Activated naive CD8-positive, alpha-beta T cell treated with anti-CD3 and anti-CD28 coated beads, Interleukin-2, amount 50 U/mL, for 24 hours (primary cell): ENCODE measurements around the gene TMSB15B.
"Not testable (repeated sequence)": the region's sequence is repeated elsewhere in the genome, so short reads cannot be mapped to it uniquely, and the experiment has no call there.

Source experiments
- ATAC-seq: fragments of 150-1000 bp; cut with Tn5 transposase; one replicate; pipeline ENCODE4 v1.10.0; 2021
- DNase-seq: peaks from one replicate; pipeline ENCODE4 v3.0.0; 2021
- H3K27ac Mint-ChIP-seq: one replicate; pipeline ENCODE4 v1.8.0; 2021; ENCODE audit warnings: mild to moderate bottlenecking, mixed read lengths
- H3K27me3 Mint-ChIP-seq: one replicate; pipeline ENCODE4 v1.8.0; 2021; ENCODE audit warnings: mixed read lengths
- H3K36me3 Mint-ChIP-seq: one replicate; pipeline ENCODE4 v1.8.0; 2021; ENCODE audit warnings: low read depth, mixed read lengths
- H3K4me1 Mint-ChIP-seq: one replicate; pipeline ENCODE4 v1.8.0; 2021; ENCODE audit warnings: mixed read lengths
- H3K4me3 Mint-ChIP-seq: one replicate; pipeline ENCODE4 v1.8.0; 2021; ENCODE audit warnings: mild to moderate bottlenecking, moderate library complexity, mixed read lengths
- H3K9me3 Mint-ChIP-seq: one replicate; pipeline ENCODE4 v1.8.0; 2021; ENCODE audit warnings: mixed read lengths

The TMSB15B gene

GRCh38 chrX:103962411-103963278 is at the start of gene TMSB15B:
Gene TMSB15B (plus strand): TSS chrX:103962627.
- H3K27ac Mint-ChIP-seq, H3K4me1 Mint-ChIP-seq, H3K27me3 Mint-ChIP-seq, H3K36me3 Mint-ChIP-seq, H3K9me3 Mint-ChIP-seq, DNase-seq, H3K4me3 Mint-ChIP-seq: not testable (repeated sequence)
- peak; percentile 95 for ATAC-seq

- no peaks in the 10 kb centered on the region for H3K9me3 Mint-ChIP-seq
- H3K4me1 Mint-ChIP-seq = peaks cover 3% of the 10 kb centered on the region
- DNase-seq = no peak
- H3K4me3 Mint-ChIP-seq = no peak overlapping the region
- H3K27ac Mint-ChIP-seq = no peak overlapping the region
- H3K36me3 Mint-ChIP-seq = no peaks in the 10 kb centered on the region
- no peaks in the 10 kb centered on the region for H3K27me3 Mint-ChIP-seq
- no peak for ATAC-seq
Observed at GRCh38 chrX:103913356-103914020, 48.9 kb upstream of the TMSB15B start.

GRCh38 chrX:103918050-103918449 is 44.4 kb upstream of the TMSB15B start:
- H3K27ac Mint-ChIP-seq = peak overlapping the region; percentile 92
- H3K36me3 Mint-ChIP-seq = peaks cover 4% of the 10 kb centered on the region
- DNase-seq (peak; percentile 49), ATAC-seq (peak; percentile 58)
- no peaks in the 10 kb centered on the region for H3K27me3 Mint-ChIP-seq
- H3K4me3 Mint-ChIP-seq = peak overlapping the region; percentile 92
- H3K9me3 Mint-ChIP-seq = no peaks in the 10 kb centered on the region
- peaks cover 19% of the 10 kb centered on the region for H3K4me1 Mint-ChIP-seq

- H3K4me3 Mint-ChIP-seq = peak overlapping the region; percentile 92
Observed at GRCh38 chrX:103918571-103919269, 43.7 kb upstream of the TMSB15B start.

GRCh38 chrX:103919270-103919637 is 43.2 kb upstream of the TMSB15B start:
- ATAC-seq (peak; percentile 52), DNase-seq (no peak)
- peak overlapping the region; percentile 92 for H3K27ac Mint-ChIP-seq
- peaks cover 6% of the 10 kb centered on the region for H3K36me3 Mint-ChIP-seq
- H3K4me3 Mint-ChIP-seq = peak overlapping the region; percentile 92
- no peaks in the 10 kb centered on the region for H3K9me3 Mint-ChIP-seq
- H3K27me3 Mint-ChIP-seq = no peaks in the 10 kb centered on the region
- H3K4me1 Mint-ChIP-seq = peaks cover 19% of the 10 kb centered on the region

More at GRCh38 chrX:103918571-103919269, 43.7 kb upstream of the TMSB15B start:
- Mint-ChIP-seq H3K27me3 (no peaks in the 10 kb centered on the region), H3K27ac (peak overlapping the region; percentile 92), H3K9me3 (no peaks in the 10 kb centered on the region), H3K4me1 (peaks cover 19% of the 10 kb centered on the region), H3K36me3 (peaks cover 4% of the 10 kb centered on the region)
- ATAC-seq = peak; percentile 92
- peak; percentile 64 for DNase-seq

GRCh38 chrX:103920515-103920914 is 41.9 kb upstream of the TMSB15B start:
- H3K36me3 Mint-ChIP-seq, ATAC-seq, DNase-seq: not testable (repeated sequence)

GRCh38 chrX:103927030-103927429 is 35.4 kb upstream of the TMSB15B start:
- ATAC-seq (no peak), DNase-seq (no peak)
- Mint-ChIP-seq H3K27me3 (no peaks in the 10 kb centered on the region), H3K4me3 (no peak overlapping the region), H3K4me1 (peaks cover 10% of the 10 kb centered on the region), H3K36me3 (peaks cover 16% of the 10 kb centered on the region), H3K27ac (no peak overlapping the region), H3K9me3 (no peaks in the 10 kb centered on the region)

More at GRCh38 chrX:103920515-103920914, 41.9 kb upstream of the TMSB15B start:
- H3K9me3 Mint-ChIP-seq, H3K27ac Mint-ChIP-seq, H3K27me3 Mint-ChIP-seq: not testable (repeated sequence)
- Mint-ChIP-seq H3K4me1 (peaks cover 23% of the 10 kb centered on the region), H3K4me3 (peak overlapping the region; percentile 92)

GRCh38 chrX:103927633-103928032 is 34.8 kb upstream of the TMSB15B start:
- DNase-seq (no peak), ATAC-seq (no peak)
- Mint-ChIP-seq H3K9me3 (no peaks in the 10 kb centered on the region), H3K27ac (no peak overlapping the region), H3K36me3 (peaks cover 14% of the 10 kb centered on the region), H3K27me3 (no peaks in the 10 kb centered on the region), H3K4me3 (no peak overlapping the region), H3K4me1 (peaks cover 14% of the 10 kb centered on the region)

- no peak overlapping the region for H3K4me3 Mint-ChIP-seq
- no peak for DNase-seq
- peak; percentile 54 for ATAC-seq
- peaks cover 19% of the 10 kb centered on the region for H3K36me3 Mint-ChIP-seq
- peaks cover 7% of the 10 kb centered on the region for H3K4me1 Mint-ChIP-seq
- no peaks in the 10 kb centered on the region for H3K9me3 Mint-ChIP-seq
- H3K27ac Mint-ChIP-seq = peak overlapping the region; percentile 52
- H3K27me3 Mint-ChIP-seq = no peaks in the 10 kb centered on the region
Observed at GRCh38 chrX:103932133-103932532, 30.3 kb upstream of the TMSB15B start.

GRCh38 chrX:103940257-103940656 is 22.2 kb upstream of the TMSB15B start:
- H3K36me3 Mint-ChIP-seq, H3K4me3 Mint-ChIP-seq, H3K9me3 Mint-ChIP-seq, DNase-seq, H3K27me3 Mint-ChIP-seq, H3K27ac Mint-ChIP-seq, ATAC-seq: not testable (repeated sequence)
- H3K4me1 Mint-ChIP-seq = peaks cover 43% of the 10 kb centered on the region

- H3K9me3 Mint-ChIP-seq = no peaks in the 10 kb centered on the region
- H3K4me3 Mint-ChIP-seq = no peak overlapping the region
- no peaks in the 10 kb centered on the region for H3K36me3 Mint-ChIP-seq
- no peak overlapping the region for H3K27ac Mint-ChIP-seq
- DNase-seq = no peak
- no peak for ATAC-seq
- H3K27me3 Mint-ChIP-seq = no peaks in the 10 kb centered on the region
- H3K4me1 Mint-ChIP-seq = peaks cover 43% of the 10 kb centered on the region
Observed at GRCh38 chrX:103941201-103941975, 21.0 kb upstream of the TMSB15B start.

GRCh38 chrX:103949506-103949905 is 12.9 kb upstream of the TMSB15B start:
- no peaks in the 10 kb centered on the region for H3K4me1 Mint-ChIP-seq
- H3K9me3 Mint-ChIP-seq = no peaks in the 10 kb centered on the region
- no peak for ATAC-seq

GRCh38 chrX:103953353-103953752 is 9.1 kb upstream of the TMSB15B start:
- Mint-ChIP-seq H3K4me1 (no peaks in the 10 kb centered on the region), H3K4me3 (no peak overlapping the region), H3K9me3 (no peaks in the 10 kb centered on the region), H3K36me3 (peaks cover 2% of the 10 kb centered on the region), H3K27ac (no peak overlapping the region), H3K27me3 (no peaks in the 10 kb centered on the region)
- no peak for DNase-seq
- no peak for ATAC-seq

More at GRCh38 chrX:103949506-103949905, 12.9 kb upstream of the TMSB15B start:
- no peaks in the 10 kb centered on the region for H3K27me3 Mint-ChIP-seq
- no peak overlapping the region for H3K4me3 Mint-ChIP-seq
- H3K36me3 Mint-ChIP-seq = peaks cover 2% of the 10 kb centered on the region
- no peak for DNase-seq
- H3K27ac Mint-ChIP-seq = no peak overlapping the region

- DNase-seq (no peak), ATAC-seq (no peak)
- H3K4me1 Mint-ChIP-seq = no peaks in the 10 kb centered on the region
- peaks cover 2% of the 10 kb centered on the region for H3K36me3 Mint-ChIP-seq
- H3K27ac Mint-ChIP-seq = no peak overlapping the region
- no peak overlapping the region for H3K4me3 Mint-ChIP-seq
- H3K27me3 Mint-ChIP-seq = no peaks in the 10 kb centered on the region
- no peaks in the 10 kb centered on the region for H3K9me3 Mint-ChIP-seq
Observed at GRCh38 chrX:103954259-103954658, 8.2 kb upstream of the TMSB15B start.
